Thyroid gland (tissue), 4 donors: ENCODE results near the gene MICU1.

Experiments used
- POLR2A ChIP-seq, 2 donors: fragments of 450-650 bp; IDR thresholded peaks; one replicate each; pipeline ENCODE4 v1.6.1; 2017; ENCODE audit warnings: antibody characterized with exemption in 2 of 2, mild to moderate bottlenecking in 2 of 2, moderate library complexity in 1 of 2
- TF ChIP-seq, protein P1 (sequence below), 6 experiments: fragments of 200-600 bp in 3 of 6; fragments of 450-650 bp in 3 of 6; sonication (generic) in 3 of 6; IDR thresholded peaks; one replicate each; pipeline ENCODE4 v1.5.1; 2016 to 2019; ENCODE audit warnings: antibody characterized with exemption in 6 of 6, mild to moderate bottlenecking in 2 of 6, inconsistent platforms in 1 of 6, moderate library complexity in 1 of 6

DNA sequence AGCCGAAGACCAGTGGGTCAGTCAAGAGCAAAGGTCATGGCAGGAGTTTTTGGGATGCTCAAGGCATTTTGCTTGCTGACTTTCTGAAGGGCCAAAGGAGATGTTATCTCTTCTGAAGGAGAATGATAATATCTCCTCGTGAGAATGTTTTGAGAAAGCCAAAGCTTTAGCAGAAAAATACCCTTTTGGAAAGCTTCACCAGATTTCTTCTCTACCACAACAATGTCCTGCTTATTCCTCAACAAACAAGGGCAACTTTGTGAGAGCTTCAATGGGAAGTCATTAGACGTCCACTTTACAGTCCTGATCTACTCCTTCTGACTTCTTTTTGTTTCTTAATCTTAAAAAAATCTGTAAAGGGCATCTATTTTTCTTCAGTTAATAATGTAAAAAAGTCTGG is 138.4 kb downstream of the MICU1 start:
- TF ChIP-seq, protein P1, sequence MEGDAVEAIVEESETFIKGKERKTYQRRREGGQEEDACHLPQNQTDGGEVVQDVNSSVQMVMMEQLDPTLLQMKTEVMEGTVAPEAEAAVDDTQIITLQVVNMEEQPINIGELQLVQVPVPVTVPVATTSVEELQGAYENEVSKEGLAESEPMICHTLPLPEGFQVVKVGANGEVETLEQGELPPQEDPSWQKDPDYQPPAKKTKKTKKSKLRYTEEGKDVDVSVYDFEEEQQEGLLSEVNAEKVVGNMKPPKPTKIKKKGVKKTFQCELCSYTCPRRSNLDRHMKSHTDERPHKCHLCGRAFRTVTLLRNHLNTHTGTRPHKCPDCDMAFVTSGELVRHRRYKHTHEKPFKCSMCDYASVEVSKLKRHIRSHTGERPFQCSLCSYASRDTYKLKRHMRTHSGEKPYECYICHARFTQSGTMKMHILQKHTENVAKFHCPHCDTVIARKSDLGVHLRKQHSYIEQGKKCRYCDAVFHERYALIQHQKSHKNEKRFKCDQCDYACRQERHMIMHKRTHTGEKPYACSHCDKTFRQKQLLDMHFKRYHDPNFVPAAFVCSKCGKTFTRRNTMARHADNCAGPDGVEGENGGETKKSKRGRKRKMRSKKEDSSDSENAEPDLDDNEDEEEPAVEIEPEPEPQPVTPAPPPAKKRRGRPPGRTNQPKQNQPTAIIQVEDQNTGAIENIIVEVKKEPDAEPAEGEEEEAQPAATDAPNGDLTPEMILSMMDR (IDR thresholded peaks at IDR 0.05), result no peak
- no peak for TF ChIP-seq POLR2A (IDR thresholded peaks at IDR 0.05)
